GM06990 (cell line): ENCODE data around the gene RBMXL3.
"Not testable (repeated sequence)": the region's sequence is repeated elsewhere in the genome, so short reads cannot be mapped to it uniquely, and the experiment has no call there.

ENCODE experiments used
- DNase-seq: peaks from one replicate; pipeline ENCODE4 v3.0.0-alpha.2; 2011; ENCODE audit not compliant: insufficient read length; ENCODE audit errors: extremely low read depth
- H3K27me3 ChIP-seq: replicated peaks from 2 replicates; pipeline ENCODE4 v1.6.0; 2011; ENCODE audit warnings: low read length; ENCODE audit not compliant: control insufficient read depth, insufficient read depth
- H3K36me3 ChIP-seq: 2 replicates; pipeline ENCODE4 v1.5.1; 2011; ENCODE audit warnings: low read length; ENCODE audit not compliant: control insufficient read depth, insufficient read depth
- H3K4me3 ChIP-seq: replicated peaks from 2 replicates; pipeline ENCODE4 v1.5.1; 2011; ENCODE audit warnings: low read depth, mild to moderate bottlenecking, control low read depth, low read length
- TF ChIP-seq, protein P1 (sequence below): IDR thresholded peaks from 2 replicates; pipeline ENCODE4 v1.5.1; 2011; ENCODE audit warnings: low read length, control low read depth, mild to moderate bottlenecking, inconsistent platforms; ENCODE audit not compliant: insufficient read depth, poor library complexity, severe bottlenecking

RBMXL3 gene

DNA sequence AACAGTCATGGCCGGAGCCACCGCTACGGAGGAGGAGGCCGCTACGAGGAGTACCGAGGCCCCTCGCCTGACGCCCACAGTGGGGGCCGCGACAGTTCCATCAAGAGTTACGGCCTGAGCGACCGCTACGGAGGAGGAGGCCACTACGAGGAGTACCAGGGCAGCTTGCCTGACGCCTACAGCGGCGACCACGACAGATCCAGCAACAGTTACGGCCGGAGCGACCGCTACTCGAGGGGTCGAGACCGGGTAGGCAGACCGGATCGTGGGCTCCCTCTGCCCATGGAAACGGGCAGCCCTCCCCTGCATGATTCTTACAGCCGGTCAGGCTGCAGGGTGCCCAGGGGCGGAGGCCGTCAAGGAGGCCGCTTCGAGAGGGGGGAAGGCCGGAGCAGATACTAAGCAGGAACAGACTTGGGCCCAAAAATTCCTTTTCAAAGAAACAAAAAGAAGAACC lies 3.1 kb downstream of the RBMXL3 start:
- DNase-seq: no peak
- no peaks in the 10 kb centered on the region for H3K36me3 ChIP-seq
- TF ChIP-seq, protein P1, sequence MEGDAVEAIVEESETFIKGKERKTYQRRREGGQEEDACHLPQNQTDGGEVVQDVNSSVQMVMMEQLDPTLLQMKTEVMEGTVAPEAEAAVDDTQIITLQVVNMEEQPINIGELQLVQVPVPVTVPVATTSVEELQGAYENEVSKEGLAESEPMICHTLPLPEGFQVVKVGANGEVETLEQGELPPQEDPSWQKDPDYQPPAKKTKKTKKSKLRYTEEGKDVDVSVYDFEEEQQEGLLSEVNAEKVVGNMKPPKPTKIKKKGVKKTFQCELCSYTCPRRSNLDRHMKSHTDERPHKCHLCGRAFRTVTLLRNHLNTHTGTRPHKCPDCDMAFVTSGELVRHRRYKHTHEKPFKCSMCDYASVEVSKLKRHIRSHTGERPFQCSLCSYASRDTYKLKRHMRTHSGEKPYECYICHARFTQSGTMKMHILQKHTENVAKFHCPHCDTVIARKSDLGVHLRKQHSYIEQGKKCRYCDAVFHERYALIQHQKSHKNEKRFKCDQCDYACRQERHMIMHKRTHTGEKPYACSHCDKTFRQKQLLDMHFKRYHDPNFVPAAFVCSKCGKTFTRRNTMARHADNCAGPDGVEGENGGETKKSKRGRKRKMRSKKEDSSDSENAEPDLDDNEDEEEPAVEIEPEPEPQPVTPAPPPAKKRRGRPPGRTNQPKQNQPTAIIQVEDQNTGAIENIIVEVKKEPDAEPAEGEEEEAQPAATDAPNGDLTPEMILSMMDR: no peak
- no peaks in the 10 kb centered on the region for H3K27me3 ChIP-seq
- H3K4me3 ChIP-seq: no peak overlapping the region

- TF ChIP-seq, protein P1: no peak
- DNase-seq: no peak
- H3K4me3 ChIP-seq: no peak overlapping the region
These were observed 14.8 kb downstream of the RBMXL3 start for GRCh38 chrX:115204040-115204439.

DNA sequence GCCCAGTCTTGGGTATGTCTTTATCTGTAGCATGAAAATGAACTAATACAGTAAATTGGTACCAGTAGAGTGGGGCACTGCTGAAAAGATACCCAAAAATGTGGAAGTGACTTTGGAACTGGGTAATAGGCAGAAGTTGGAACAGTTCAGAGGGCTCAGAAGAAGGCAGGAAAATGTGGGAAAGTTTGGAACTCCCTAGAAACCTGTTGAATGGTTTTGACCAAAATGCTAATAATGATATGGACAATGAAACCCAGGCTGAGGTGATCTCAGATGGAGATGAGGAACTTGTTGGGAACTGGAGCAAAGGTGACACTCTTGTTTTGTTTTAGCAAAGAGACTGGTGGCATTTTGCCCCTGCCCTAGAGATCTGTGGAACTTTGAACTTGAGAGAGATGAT lies 20.3 kb downstream of the RBMXL3 start:
- H3K4me3 ChIP-seq, DNase-seq, H3K27me3 ChIP-seq, H3K36me3 ChIP-seq: not testable (repeated sequence)

More at GRCh38 chrX:115204040-115204439, 14.8 kb downstream of the RBMXL3 start:
- H3K36me3 ChIP-seq: no peaks in the 10 kb centered on the region
- H3K27me3 ChIP-seq: no peaks in the 10 kb centered on the region

DNA sequence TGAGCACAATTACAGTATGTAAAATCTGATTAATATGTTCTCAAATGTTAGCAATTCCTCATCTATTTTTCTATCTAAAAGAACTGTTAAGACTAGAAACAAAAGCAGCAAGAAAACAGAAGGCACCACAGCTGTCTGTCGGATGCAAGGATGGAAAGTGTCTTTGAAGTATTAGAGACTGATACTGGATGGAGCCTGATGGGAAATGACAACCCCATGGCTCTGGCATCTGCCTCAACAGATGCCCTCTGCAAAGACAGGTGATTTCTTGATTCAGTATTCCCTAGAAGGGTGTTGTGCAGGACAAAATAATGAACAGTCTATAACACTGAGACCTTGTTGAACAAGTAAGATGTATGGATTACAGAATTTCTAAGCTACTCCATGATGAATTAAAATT lies 24.9 kb downstream of the RBMXL3 start:
- Histone ChIP-seq H3K27me3 (no peaks in the 10 kb centered on the region), H3K4me3 (no peak overlapping the region), H3K36me3 (no peaks in the 10 kb centered on the region)
- no peak for DNase-seq
- TF ChIP-seq, protein P1: no peak

GRCh38 chrX:115214605-115215004 lies 25.4 kb downstream of the RBMXL3 start:
- no peak for DNase-seq
- no peaks in the 10 kb centered on the region for H3K27me3 ChIP-seq
- H3K36me3 ChIP-seq: no peaks in the 10 kb centered on the region
- no peak overlapping the region for H3K4me3 ChIP-seq
- TF ChIP-seq, protein P1: no peak

DNA sequence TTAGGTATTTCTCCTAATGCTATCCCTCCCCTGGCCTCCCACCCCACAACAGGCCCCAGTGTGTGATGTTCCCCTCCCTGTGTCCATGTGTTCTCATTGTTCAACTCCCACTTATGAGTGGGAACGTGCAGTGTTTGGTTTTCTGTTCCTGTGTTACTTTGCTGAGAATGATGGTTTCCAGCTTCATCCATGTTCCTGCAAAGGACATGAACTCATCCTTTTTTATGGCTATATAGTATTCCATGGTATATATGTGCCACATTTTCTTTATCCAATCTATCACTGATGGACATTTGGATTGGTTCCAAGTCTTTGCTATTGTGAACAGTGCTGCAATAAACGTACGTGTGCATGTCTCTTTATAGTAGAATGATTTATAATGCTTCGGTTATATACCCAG lies 28.1 kb downstream of the RBMXL3 start:
- H3K4me3 ChIP-seq, DNase-seq, H3K36me3 ChIP-seq: not testable (repeated sequence)

DNA sequence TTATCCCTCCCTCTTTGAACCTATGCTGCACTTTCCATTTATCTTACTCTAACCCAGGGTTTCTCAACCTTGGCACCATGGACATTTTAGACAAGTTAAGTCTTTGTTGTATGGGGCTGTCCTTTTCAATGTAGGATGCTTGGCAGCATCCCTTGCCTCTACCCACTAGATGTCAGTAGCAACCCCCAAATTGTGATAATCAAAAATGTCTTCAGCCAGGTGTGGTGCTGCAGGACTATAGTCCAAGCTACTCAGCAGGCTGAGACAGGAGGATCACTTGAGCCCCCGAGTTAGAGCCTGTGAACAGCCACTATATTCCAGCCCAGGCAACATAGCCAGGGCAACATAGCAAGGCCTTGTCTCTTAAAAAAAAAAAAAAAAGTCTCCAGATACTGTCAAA lies 37.7 kb downstream of the RBMXL3 start:
- DNase-seq: no peak
- TF ChIP-seq, protein P1: peak; percentile 45

More for the DNA sequence above, 28.1 kb downstream of the RBMXL3 start:
- not testable (repeated sequence) for H3K27me3 ChIP-seq

More for the DNA sequence above, 37.7 kb downstream of the RBMXL3 start:
- H3K36me3 ChIP-seq: no peaks in the 10 kb centered on the region
- no peak overlapping the region for H3K4me3 ChIP-seq
- no peaks in the 10 kb centered on the region; the same call in 1 of the 2 replicates for H3K27me3 ChIP-seq
